ENCODE measurements around the gene CLIP2.

Gene CLIP2

DNA sequence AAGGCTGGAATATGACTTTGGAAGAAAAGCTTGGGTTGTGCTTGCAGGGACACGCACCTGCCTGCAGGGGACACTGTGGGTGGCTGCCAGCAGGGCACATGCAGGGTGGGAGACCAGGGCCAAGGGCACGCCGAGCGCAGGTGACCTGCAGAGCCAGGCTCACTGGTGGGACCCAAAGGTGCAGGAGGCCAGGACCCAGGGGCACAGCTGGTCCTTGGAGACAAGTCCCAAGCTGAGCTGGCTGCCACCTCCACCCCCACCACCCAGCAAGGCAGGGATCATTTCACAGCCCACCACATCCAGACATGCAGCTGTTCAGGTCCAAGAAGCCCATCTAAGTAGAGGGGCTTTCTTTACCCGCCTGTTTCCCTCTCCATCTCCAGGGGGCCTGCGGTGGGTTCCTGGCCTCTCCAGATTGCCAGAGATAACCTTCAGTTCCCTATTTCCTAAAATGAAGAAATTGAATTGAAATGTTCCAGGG, 13.8 kb upstream of the CLIP2 start:
- TF ChIP-seq, protein P1, sequence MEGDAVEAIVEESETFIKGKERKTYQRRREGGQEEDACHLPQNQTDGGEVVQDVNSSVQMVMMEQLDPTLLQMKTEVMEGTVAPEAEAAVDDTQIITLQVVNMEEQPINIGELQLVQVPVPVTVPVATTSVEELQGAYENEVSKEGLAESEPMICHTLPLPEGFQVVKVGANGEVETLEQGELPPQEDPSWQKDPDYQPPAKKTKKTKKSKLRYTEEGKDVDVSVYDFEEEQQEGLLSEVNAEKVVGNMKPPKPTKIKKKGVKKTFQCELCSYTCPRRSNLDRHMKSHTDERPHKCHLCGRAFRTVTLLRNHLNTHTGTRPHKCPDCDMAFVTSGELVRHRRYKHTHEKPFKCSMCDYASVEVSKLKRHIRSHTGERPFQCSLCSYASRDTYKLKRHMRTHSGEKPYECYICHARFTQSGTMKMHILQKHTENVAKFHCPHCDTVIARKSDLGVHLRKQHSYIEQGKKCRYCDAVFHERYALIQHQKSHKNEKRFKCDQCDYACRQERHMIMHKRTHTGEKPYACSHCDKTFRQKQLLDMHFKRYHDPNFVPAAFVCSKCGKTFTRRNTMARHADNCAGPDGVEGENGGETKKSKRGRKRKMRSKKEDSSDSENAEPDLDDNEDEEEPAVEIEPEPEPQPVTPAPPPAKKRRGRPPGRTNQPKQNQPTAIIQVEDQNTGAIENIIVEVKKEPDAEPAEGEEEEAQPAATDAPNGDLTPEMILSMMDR (conservative IDR thresholded peaks at IDR 0.05; ENCODE audit: low read length), result peak; percentile 40
- H3K4me3 ChIP-seq (ENCODE audit: low read length), result no peak overlapping the region
- DNase-seq (ENCODE audit: low read depth), result no peak

DNA sequence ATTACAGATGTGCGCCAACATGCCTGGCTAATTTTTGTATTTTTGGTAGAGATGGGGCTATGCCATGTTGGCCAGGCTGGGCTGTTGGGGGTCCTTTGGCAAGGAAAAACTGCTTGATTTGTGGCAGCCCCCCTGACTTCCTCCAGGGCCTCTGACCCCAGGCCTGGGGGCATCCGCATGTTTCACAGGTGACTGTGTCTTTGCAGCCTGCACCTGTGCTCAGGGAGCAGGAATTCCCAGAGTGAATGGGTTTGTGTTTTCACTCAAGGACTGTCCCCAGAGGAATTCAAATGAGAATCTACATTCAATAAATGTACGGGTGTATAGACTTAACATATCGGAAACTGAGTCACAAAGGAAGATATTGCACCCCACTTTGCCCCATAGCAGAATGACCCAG, 11.6 kb upstream of the CLIP2 start:
- DNase-seq (ENCODE audit: low read depth), result no peak
- TF ChIP-seq, protein P1 (conservative IDR thresholded peaks at IDR 0.05; ENCODE audit: low read length), result no peak
- H3K4me3 ChIP-seq (ENCODE audit: low read length), result no peak overlapping the region

GRCh38 chr7:74280985-74281384, 8.2 kb upstream of the CLIP2 start:
- no peak for DNase-seq (ENCODE audit: low read depth)
- H3K4me3 ChIP-seq (ENCODE audit: low read length), result no peak overlapping the region
- TF ChIP-seq, protein P1 (conservative IDR thresholded peaks at IDR 0.05; ENCODE audit: low read length), result no peak

DNA sequence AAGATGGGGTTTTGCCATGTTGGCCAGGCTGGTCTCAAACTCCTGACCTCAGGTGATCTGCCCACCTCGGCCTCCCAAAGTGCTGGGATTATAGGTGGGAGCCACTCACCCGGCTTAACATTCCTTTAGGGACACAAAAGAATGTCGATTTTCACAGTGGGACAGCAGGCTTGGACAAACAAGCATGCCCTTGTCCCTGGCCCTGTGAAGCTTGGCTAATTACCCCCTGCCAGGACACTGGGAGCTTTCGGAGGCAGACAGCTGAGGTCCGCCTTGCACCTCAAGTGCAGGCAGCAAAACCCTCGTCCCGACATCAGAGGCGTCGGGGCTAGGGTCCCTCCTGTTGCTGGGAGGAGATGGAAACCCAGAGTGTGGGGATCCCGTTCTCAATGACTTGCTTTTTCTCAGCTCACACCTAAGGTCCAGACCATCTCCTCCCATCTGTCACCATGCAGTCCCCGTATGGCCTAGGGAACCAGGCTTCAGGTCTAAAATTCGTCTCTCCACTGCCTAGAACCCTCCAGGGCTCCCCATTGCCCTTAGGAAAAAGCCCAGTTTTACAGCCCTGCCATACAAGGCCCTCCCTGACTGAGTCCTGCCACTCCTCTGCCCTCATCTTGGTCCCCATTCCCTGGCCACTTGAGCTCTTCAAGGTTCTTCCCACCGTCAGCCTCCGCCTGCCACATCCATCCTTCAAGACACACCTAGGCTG, 6.3 kb upstream of the CLIP2 start:
- no peak overlapping the region for H3K4me3 ChIP-seq (ENCODE audit: low read length)
- TF ChIP-seq, protein P1 (conservative IDR thresholded peaks at IDR 0.05; ENCODE audit: low read length), result no peak
- DNase-seq (ENCODE audit: low read depth), result no peak

DNA sequence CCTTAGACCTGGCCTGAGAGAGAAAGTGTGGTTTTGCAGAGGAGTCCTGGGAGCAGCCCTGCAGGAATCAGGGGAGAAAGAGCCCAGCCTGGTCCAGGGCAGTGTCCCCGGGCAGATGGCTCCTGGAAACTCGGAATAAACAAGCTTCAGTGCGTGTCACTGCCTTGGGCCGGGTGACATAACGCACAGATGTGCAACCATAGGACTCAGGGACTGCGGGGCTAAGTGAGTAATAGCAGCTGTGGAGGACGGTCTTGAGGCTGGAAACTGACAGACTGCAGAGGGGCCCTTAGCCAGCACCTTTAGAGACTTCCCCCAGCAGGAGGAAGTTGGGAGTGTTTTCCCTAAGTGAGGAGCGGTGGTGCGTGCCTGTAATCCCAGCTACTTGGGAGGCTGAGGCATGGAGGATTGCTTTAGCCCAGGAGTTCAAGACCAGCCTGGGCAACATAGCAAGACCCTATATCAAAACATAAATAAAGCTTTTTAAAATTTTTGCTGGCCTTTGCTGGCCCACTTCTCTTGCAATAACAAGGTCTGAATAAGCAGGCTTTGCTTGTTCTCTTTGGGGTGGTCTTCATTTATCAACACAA, 5.3 kb upstream of the CLIP2 start:
- H3K4me3 ChIP-seq (ENCODE audit: low read length), result no peak overlapping the region
- DNase-seq (ENCODE audit: low read depth), result no peak
- TF ChIP-seq, protein P1 (conservative IDR thresholded peaks at IDR 0.05; ENCODE audit: low read length), result no peak

DNA sequence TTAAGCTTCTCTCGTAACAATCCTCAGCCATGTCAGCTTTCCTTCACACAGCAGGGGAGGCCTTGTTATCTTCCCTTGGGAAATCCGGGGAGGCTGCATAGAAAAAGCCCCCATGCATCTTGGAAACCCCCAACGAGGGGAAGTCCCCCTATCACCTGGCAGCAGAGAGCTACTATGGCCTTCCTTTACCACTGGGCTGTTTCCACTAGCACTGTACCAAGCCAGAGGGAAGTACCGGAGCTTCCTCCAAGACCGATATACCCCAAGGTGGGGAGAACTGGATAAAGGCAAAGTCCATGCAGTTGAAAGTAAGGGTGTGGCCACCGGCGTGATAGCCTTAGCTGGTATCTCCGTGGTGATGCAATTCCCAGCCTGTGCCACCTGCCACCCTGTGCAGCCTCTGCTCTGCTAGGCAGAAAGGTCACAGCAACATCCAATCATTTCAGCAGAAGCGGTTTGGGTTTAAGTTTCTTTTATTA, 4.4 kb upstream of the CLIP2 start:
- no peak overlapping the region for H3K4me3 ChIP-seq (ENCODE audit: low read length)
- no peak for DNase-seq (ENCODE audit: low read depth)
- TF ChIP-seq, protein P1 (conservative IDR thresholded peaks at IDR 0.05; ENCODE audit: low read length), result no peak

DNA sequence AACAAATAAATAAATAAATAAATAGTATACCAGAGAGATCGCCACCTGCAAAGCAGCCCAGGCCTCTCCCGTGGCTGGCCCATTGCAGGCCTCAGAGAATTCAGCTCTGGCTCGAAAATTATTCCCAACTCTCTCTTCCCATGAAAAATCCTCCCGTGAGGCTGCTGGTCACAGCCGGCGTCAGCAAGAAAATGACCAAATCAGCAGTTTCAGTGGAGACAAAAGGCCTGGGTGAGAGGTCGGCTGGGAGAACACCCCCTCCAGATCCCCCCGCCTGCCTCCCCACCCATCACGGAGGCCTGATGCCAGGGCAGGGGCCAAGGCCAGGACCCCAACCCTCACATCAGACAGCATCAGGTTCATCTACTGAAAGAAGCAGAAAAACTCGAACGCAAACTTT, 3.1 kb upstream of the CLIP2 start:
- no peak overlapping the region for H3K4me3 ChIP-seq (ENCODE audit: low read length)
- TF ChIP-seq, protein P1 (conservative IDR thresholded peaks at IDR 0.05; ENCODE audit: low read length), result no peak
- DNase-seq (ENCODE audit: low read depth), result no peak
